Activated naive CD4-positive, alpha-beta T cell treated with anti-CD3 and anti-CD28 coated beads, Interleukin-2, amount 50 U/mL, for 72 hours (primary cell): ENCODE data around the gene SLC9A3. TPM values are rescaled to one million over a fixed set of nuclear protein-coding genes. Genes with fewer than 3 reads are reported as not detected.
"Not testable (repeated sequence)": the region's sequence is repeated elsewhere in the genome, so short reads cannot be mapped to it uniquely, and the experiment has no call there.

ENCODE experiments used
- ATAC-seq, 2 donors: fragments of 150-1000 bp; cut with Tn5 transposase; 2 replicates each; pipeline ENCODE4 v1.10.0; 2021; ENCODE audit warnings: mild to moderate bottlenecking in 2 of 2, moderate library complexity in 2 of 2
- DNase-seq, 2 donors: peaks; one replicate each; pipeline ENCODE4 v3.0.0; 2021 to 2022; ENCODE audit warnings: low spot score in 2 of 2
- H3K27ac Mint-ChIP-seq, 2 donors: one replicate each; pipeline ENCODE4 v1.8.0; 2022; ENCODE audit warnings: mild to moderate bottlenecking in 2 of 2, mixed read lengths in 2 of 2
- H3K36me3 Mint-ChIP-seq, 2 donors: one replicate each; pipeline ENCODE4 v1.8.0; 2022; ENCODE audit warnings: mixed read lengths in 2 of 2
- H3K9me3 Mint-ChIP-seq, 2 donors: one replicate each; pipeline ENCODE4 v1.8.0; 2022; ENCODE audit warnings: mixed read lengths in 2 of 2
- total RNA-seq, 2 donors: library from RNA; stranded (reverse); gene quantifications; one replicate each; pipeline ENCODE4 v1.2.3, GENCODE V29; 2022

SLC9A3 gene
- total RNA-seq, 2 donors from 2014 or later, result 1.6 to 2.0 TPM

- Mint-ChIP-seq H3K9me3 (no peaks in the 10 kb centered on the region), H3K36me3 (no peaks in the 10 kb centered on the region), H3K27ac (no peak overlapping the region)
- no peak for ATAC-seq
- no peak for DNase-seq
Measured at GRCh38 chr5:482021-482420, 42.2 kb downstream of the SLC9A3 start.

DNA sequence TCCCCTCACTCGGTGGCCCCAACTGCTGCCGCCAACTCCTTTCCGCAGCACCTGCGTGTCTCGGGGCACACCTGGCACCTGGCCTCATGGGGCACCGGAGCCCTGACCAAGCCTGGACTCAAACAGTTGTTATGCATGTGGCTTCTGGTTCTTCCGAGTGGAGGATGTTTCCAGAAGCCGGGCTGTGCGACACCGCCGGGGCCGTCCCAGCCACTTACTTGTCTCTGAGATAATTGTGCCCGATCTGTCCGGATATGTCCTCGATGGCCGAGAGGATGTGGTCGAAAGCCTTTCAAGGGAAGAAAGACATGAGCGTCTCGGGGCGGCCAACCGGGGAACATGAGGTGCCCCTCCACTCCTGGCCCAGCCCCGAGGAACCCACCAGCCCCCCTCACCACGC lies 42.9 kb downstream of the SLC9A3 start:
- no peaks in the 10 kb centered on the region for H3K36me3 Mint-ChIP-seq
- no peaks in the 10 kb centered on the region for H3K9me3 Mint-ChIP-seq
- DNase-seq (no peak), ATAC-seq (no peak)
- no peak overlapping the region for H3K27ac Mint-ChIP-seq

- Mint-ChIP-seq H3K9me3 (no peaks in the 10 kb centered on the region), H3K27ac (no peak overlapping the region), H3K36me3 (no peaks in the 10 kb centered on the region)
- DNase-seq, result no peak
- no peak for ATAC-seq
Measured at GRCh38 chr5:479566-480319, 44.5 kb downstream of the SLC9A3 start.

DNA sequence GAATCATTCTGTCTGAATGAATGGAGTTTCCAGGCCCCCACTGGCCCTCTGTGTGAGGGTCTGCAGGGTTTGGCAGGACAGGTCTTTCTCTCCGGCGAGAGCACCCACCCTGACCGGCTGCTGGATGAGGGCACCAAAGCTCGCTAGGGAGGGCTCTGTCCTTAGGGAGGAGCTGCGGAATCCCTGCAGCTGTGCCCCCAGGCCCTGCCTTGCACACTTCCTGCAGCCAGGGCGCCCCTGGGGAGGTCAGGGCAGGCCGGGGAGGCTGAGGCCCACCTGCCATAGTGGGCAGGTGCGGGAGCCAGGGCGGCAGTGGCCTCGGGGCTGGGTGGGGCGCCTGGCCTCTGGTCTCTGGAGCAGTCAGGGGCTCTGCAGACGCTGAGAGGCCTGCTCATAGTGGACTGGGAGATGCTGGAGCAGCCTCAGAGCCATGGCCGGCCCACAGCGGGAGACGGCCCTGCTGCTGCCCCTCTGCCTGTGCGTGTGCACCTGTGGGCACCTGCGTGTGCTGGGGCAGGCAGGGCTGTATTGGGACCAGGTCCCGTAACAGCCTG lies 45.2 kb downstream of the SLC9A3 start:
- Mint-ChIP-seq H3K27ac (no peak overlapping the region), H3K36me3 (no peaks in the 10 kb centered on the region), H3K9me3 (no peaks in the 10 kb centered on the region)
- ATAC-seq (no peak), DNase-seq (no peak)

- ATAC-seq (no peak), DNase-seq (no peak)
- Mint-ChIP-seq H3K36me3 (no peaks in the 10 kb centered on the region), H3K9me3 (no peaks in the 10 kb centered on the region), H3K27ac (no peak overlapping the region)
Measured at GRCh38 chr5:478369-478981, 45.8 kb downstream of the SLC9A3 start.

DNA sequence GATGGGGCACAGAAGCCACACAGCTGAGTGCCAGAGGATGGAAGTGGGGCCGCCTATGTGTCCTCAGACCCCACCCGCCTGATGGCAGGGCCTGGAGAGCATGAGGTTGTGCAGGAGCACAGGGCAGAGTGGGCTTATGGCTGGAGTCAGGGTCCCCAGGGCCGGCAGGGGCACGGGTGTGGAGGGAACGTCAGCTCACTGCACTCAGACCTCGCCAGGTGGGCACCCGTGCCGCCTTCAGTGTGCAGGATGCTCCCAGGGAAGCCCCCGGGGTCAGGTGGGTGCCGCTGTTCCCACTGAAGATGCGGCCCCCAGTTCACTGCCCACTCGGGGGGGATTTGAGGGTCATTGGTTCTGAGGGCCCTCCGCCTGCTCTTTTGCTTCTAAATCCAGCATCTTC lies 46.4 kb downstream of the SLC9A3 start:
- DNase-seq (no peak), ATAC-seq (no peak)
- Mint-ChIP-seq H3K36me3 (no peaks in the 10 kb centered on the region), H3K27ac (no peak overlapping the region), H3K9me3 (no peaks in the 10 kb centered on the region)

DNA sequence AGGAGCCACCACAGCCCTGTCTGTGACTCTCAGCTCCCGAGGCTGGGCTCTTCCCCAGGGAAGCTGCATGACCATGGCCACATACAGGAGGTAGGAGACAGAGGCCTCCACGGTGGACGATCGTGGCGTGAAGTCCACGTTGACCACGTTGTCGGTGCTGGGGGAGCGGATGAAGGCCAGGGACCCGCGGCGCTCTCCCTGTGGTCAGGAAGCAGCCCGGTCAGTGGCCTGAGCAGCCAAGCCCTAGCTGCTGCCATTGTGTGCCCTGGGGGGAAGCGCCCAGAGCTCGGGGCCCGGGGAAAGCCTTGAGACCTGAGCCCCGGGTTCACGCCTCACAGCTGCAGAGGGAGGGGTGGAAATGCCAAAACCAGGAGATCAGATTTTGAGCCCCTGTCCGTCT lies 47.0 kb downstream of the SLC9A3 start:
- no peak for ATAC-seq
- H3K27ac Mint-ChIP-seq, result no peak overlapping the region

DNA sequence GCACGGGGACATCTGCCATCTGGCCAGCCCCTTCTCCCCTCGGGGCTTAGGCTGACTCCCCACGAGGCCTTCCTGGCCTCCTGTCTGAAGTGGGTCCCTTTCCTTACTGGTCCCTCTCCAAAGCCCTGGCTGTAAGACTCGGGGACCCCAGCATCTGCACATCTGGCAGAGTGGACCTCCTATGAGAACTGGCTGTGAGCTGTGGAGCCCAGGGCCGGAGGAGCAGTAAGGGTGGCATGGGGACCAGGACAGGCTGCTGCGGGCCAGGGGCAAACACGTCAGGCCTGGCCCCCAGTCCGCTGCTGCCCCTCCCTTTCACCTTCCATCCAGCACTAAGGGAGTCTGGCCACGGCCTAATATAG lies 47.5 kb downstream of the SLC9A3 start:
- Mint-ChIP-seq H3K9me3 (no peaks in the 10 kb centered on the region), H3K27ac (no peak overlapping the region), H3K36me3 (peaks cover 3% of the 10 kb centered on the region in 2 donors)
- DNase-seq (no peak), ATAC-seq (no peak)

More for the DNA sequence above, 47.0 kb downstream of the SLC9A3 start:
- H3K9me3 Mint-ChIP-seq, result no peaks in the 10 kb centered on the region
- no peaks in the 10 kb centered on the region for H3K36me3 Mint-ChIP-seq
- no peak for DNase-seq

GRCh38 chr5:476102-476813 lies 48.0 kb downstream of the SLC9A3 start:
- peaks cover 8% of the 10 kb centered on the region in 2 donors for H3K36me3 Mint-ChIP-seq
- ATAC-seq (no peak), DNase-seq (no peak)
- H3K27ac Mint-ChIP-seq, result no peak overlapping the region
- H3K9me3 Mint-ChIP-seq, result no peaks in the 10 kb centered on the region

DNA sequence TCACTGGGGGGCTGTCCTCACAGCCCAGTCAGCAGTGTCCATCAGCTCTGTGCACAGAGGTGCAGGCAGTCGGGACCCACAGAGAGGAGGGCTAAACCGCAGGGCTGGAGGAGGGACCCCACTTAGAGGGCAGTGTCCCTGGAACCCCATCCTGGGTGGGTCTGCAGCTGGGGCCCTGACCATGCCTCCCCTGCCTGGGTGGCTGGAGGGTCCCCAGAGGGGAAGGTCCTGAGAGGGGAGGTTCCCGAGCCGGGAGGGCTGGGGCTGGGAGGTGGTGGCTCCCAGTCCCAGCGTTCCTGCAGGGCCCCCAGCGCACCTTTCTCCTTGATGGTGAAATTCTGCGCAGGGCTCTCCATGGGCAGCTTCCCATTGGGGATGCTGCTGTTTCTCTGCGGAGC lies 48.5 kb downstream of the SLC9A3 start:
- Mint-ChIP-seq H3K9me3 (no peaks in the 10 kb centered on the region), H3K36me3 (peaks cover 9 to 14% of the 10 kb centered on the region in 2 donors), H3K27ac (no peak overlapping the region)
- no peak for DNase-seq
- no peak for ATAC-seq

DNA sequence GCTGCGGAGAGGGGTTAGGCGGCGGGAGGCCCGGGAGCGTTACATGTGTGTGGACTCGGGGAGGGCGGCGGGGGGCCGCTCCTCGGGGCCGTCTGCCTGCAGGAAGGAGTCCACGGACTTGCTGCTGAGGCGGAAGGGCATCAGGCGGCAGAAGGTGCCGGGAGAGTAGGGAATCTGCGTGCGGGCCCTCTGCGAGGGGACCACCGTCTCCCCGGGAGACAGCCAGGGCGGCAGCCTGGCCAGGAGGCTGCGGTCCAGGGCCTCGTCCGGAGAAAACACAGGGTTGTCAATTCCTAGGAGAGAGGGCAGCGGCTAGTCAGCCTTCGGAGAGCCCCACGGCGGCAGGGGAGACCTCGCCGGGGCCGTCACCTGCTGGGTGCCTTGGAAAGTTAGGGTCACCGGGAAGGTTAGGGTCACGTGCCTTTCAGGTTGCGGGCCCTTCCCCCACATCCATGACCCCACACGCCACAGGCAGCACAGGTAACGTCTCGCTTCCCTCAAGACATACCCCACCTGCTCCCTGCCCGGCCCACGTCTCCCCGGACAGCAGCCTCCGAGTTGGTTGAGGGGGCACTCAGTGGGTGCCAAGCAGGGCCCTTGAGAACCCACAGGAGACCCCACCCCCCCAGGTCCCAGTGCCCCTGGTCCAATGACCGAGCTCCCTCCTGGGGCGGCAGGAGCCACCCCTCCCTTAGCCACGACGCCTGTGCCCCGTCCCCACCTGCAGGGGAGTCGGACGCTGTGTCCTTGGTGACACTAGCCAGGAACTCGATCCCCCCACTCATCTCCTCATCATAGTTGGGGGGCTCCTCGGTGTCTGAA lies 49.2 kb downstream of the SLC9A3 start:
- H3K27ac Mint-ChIP-seq, result no peak overlapping the region
- H3K36me3 Mint-ChIP-seq, result peaks cover 13 to 17% of the 10 kb centered on the region in 2 donors
- no peak for DNase-seq
- H3K9me3 Mint-ChIP-seq, result no peaks in the 10 kb centered on the region
- ATAC-seq, result no peak

GRCh38 chr5:474232-474839 lies 49.9 kb downstream of the SLC9A3 start:
- Mint-ChIP-seq H3K36me3 (peaks cover 15 to 18% of the 10 kb centered on the region in 2 donors), H3K27ac (peak overlapping the region in 1 of 2 donors; percentile 81)
- not testable (repeated sequence) for ATAC-seq, DNase-seq, H3K9me3 Mint-ChIP-seq

GRCh38 chr5:473551-474192 lies 50.6 kb downstream of the SLC9A3 start:
- DNase-seq, result peak; percentile 41 to 65
- H3K9me3 Mint-ChIP-seq, result no peaks in the 10 kb centered on the region
- peak; percentile 19 to 25 for ATAC-seq
- peak overlapping the region; percentile 59 to 81 for H3K27ac Mint-ChIP-seq
- H3K36me3 Mint-ChIP-seq, result peaks cover 15 to 18% of the 10 kb centered on the region in 2 donors

DNA sequence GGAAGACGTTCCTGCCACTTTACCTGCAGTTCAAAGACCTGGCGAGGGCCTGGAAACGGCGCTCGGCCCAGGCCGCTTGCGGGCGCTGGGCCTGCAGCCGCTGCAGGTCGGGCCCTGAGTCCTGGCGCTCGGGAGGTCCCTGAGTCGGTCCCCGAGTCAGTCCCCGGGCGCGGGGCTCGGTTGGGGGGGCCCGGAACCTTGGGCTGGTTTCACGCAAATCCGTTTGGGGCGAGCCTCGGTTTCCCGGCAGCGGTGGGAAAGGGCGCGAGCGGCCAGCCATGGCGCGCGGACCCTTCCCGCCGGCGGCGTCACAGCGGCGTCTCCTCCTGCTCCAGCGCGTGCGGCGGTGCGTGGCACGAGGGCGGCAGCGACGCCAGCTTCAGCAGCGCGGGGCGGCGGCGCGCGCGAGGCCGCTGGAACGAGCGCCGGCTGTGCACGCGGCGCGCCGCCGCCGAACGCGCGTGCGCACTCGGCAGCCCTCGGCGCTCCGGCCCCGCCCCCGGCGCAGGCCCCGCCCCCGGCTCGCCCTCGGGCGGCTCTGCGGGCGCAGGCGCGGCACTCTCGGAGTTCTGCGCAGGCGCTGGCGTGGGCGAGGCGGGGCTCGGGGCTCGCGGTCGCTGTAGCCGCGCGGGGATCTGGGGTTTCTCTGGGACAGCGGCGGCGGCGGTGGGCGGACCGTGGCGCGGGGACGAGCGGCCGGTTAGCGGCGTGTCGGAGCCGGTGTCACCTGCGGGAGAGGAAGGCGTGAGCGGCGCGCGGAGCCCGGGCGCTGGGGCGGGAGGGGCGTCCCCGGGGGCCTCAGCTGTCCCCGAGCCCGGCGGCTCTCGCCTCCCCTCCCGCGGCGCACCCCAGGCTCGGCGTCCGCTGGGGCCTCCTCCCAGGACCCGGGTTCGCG lies 51.3 kb downstream of the SLC9A3 start:
- DNase-seq (peak; percentile 92 to 94), ATAC-seq (peak; percentile 79 to 85)
- Mint-ChIP-seq H3K27ac (peak overlapping the region; percentile 90 to 95), H3K9me3 (no peaks in the 10 kb centered on the region), H3K36me3 (peaks cover 15 to 18% of the 10 kb centered on the region in 2 donors)
